Right cardiac atrium (tissue), 5 donors: ENCODE data around the gene MACROD1. TPM values are rescaled to one million over a fixed set of nuclear protein-coding genes. Genes with fewer than 3 reads are reported as not detected.

Source experiments
- ATAC-seq, 2 donors: fragments of 200-7000 bp; cut with Tn5 transposase; one replicate each; pipeline versions ENCODE4 v1.8.0 to v1.9.1; 2020; ENCODE audit warnings: moderate library complexity in 2 of 2, mild to moderate bottlenecking in 1 of 2
- DNase-seq, 3 donors: peaks; one replicate each; pipeline ENCODE4 v3.0.0-alpha.2; 2020
- H3K27ac ChIP-seq: one replicate; pipeline ENCODE4 v1.5.1; 2013; ENCODE audit warnings: mild to moderate bottlenecking, low read length, control low read depth, moderate library complexity
- H3K27me3 ChIP-seq: one replicate; pipeline ENCODE4 v1.6.1; 2013; ENCODE audit not compliant: control insufficient read depth, insufficient read depth
- H3K4me1 ChIP-seq: one replicate; pipeline ENCODE4 v1.6.1; 2013; ENCODE audit warnings: low read length; ENCODE audit not compliant: control insufficient read depth, insufficient read depth
- H3K4me3 ChIP-seq: one replicate; pipeline ENCODE4 v1.5.1; 2013; ENCODE audit warnings: low read length, control low read depth
- H3K9me3 ChIP-seq: one replicate; pipeline ENCODE4 v1.6.1; 2013; ENCODE audit warnings: low read length; ENCODE audit not compliant: control insufficient read depth
- WGBS: extraction: QIAGEN DNeasy Blood & Tissue Kit; methylation state at CpG from one replicate; pipeline ENCODE4 v1.1.7; 2013; 5-methylcytosine and 5-hydroxymethylcytosine counted together
- intact Hi-C, 4 donors: fragments of 100-400 bp; cut with DNase I; formaldehyde crosslinking; loops; one replicate each; pipeline versions ENCODE4 v1.11.0 to v1.14.0; 2022 to 2023
- polyA plus RNA-seq: library from polyadenylated mRNA; stranded (reverse); fragments of 200-250 nt; gene quantifications from one replicate; pipeline ENCODE4 v1.2.3, GENCODE V29; 2013
- total RNA-seq, 4 donors: library from RNA; stranded (reverse); fragmentation: NEBNext Ultra II Directional; extraction: Animal tissue kit (Norgen Biotek cat#: 25700); gene quantifications; one replicate each; pipeline ENCODE4 v1.2.1, GENCODE V29; 2021
- donor health status: healthy with polysubstance abuse.
- donor health status: DM: no; HTN: yes; CAD: no.
- donor health status: DM: no; HTN: no; CAD: no.
- donor health status: DM: no; HTN: yes; CAD: no; lungs with severe emphysema.
- donor health status: DM: yes; HTN: yes; CAD: no.

The MACROD1 gene
- total and polyA plus RNA-seq, 5 donors, result 40.4 to 63.8 (median 60.2) TPM

DNA sequence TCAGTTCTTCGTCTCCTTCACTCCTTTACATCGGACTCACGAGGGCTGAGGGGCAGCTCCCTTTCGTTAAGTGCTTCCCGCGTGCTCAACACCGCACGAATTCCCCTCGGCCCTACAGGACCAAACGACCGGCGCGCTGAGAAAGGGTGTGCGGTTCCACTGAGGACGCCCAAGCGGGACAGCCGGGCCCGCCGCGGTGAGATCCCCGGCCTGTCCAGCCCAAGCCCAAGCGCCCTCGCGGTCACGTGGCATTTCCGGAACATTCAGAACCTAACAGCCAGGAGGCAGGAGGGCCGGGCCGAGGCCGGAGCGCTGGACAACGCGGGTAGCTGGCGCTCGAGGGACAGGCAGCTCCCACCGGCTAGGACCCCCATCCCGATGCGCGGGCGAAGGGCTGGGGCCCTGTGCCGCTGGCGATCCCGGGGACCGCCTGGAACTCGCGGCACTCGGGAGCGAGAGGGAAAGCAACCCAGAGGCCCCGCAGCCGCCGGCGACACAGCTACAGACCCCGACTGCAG is 19.3 kb upstream of the MACROD1 start:
- under 1% methylated on average over 52 of the region's 52 CpGs for WGBS
- peak overlapping the region; percentile 89 for H3K27ac ChIP-seq
- intact Hi-C loops, result loop anchor here in 1 of 4 donors (5.0 kb wide), 1 partner anchor 117 kb away; the partner anchor contains the start of gene CATSPERZ

GRCh38 chr11:64183890-64184289 is 18.0 kb upstream of the MACROD1 start:
- intact Hi-C loops, result no loop called here
- no peaks in the 10 kb centered on the region for H3K27me3 ChIP-seq
- H3K27ac ChIP-seq, result peak overlapping the region; percentile 10
- ATAC-seq, result no peak
- WGBS, result 85% methylated on average over 7 of the region's 7 CpGs
- H3K4me1 ChIP-seq, result peaks cover 10% of the 10 kb centered on the region
- peak in 1 of 3 donors; percentile 17 for DNase-seq
- H3K4me3 ChIP-seq, result no peak overlapping the region
- no peaks in the 10 kb centered on the region for H3K9me3 ChIP-seq

More for the DNA sequence above, 19.3 kb upstream of the MACROD1 start:
- Histone ChIP-seq H3K27me3 (no peaks in the 10 kb centered on the region), H3K4me3 (peak overlapping the region; percentile 54), H3K9me3 (no peaks in the 10 kb centered on the region), H3K4me1 (peaks cover 10% of the 10 kb centered on the region)
- peak; percentile 68 to 79 for ATAC-seq
- DNase-seq, result peak; percentile 93 to 96 (median 95)

DNA sequence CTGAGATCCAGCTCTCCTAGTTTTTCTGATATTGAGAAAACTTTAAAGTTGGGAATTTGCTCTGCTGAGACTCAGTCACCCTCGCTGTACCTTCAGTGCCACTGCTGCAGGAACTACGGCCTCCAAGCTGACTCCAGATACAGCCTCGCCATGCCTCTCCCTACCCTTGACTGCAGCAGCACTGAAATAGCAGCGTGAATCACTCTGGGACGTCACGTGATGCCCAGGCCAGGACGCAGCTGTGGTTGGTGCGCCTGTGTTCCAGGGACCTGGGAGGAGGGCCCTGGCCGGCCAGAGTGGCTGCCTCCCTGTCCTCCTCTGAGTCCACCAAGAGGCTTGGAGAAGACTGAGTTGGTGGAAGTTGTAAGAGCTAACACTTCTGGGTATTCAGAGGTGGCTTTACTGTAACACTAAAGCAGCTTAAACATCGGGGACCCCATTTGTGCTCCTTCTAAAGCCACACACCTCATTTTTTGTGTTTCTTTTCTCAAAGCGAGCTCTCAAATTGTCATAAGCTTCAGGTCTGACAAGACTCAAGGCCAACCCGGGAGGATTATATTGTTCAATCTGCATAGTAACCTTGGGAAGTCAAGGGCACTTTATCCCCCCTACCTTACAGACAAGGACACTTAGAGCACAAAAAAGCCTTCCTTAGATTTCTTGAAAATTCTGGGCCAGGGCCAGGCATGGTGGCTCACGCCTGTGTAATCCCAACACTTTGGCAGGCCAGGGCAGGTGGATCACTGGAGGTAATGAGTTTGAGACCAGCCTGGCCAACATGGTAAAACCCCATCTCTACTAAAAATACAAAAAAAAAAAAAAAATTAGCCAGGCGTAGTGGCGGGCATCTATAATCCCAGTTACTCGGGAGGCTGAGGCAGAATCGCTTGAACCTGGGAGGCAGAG is 15.8 kb upstream of the MACROD1 start:
- ATAC-seq, result peak; percentile 71 to 76
- WGBS, result 40% methylated on average over 17 of the region's 17 CpGs
- no peaks in the 10 kb centered on the region for H3K27me3 ChIP-seq
- peak overlapping the region; percentile 84 for H3K27ac ChIP-seq
- peaks cover 10% of the 10 kb centered on the region for H3K4me1 ChIP-seq
- H3K9me3 ChIP-seq, result no peaks in the 10 kb centered on the region
- peak; percentile 94 to 97 (median 96) for DNase-seq
- H3K4me3 ChIP-seq, result no peak overlapping the region
- intact Hi-C loops, result no loop called here

GRCh38 chr11:64180891-64181290 is 15.0 kb upstream of the MACROD1 start:
- intact Hi-C loops, result no loop called here
- DNase-seq (peak in 1 of 3 donors; percentile 41), ATAC-seq (no peak)
- H3K4me3 ChIP-seq, result no peak overlapping the region
- H3K27me3 ChIP-seq, result no peaks in the 10 kb centered on the region
- H3K4me1 ChIP-seq, result peaks cover 10% of the 10 kb centered on the region
- 41% methylated on average over 5 of the region's 5 CpGs for WGBS
- H3K27ac ChIP-seq, result peak overlapping the region; percentile 71
- H3K9me3 ChIP-seq, result no peaks in the 10 kb centered on the region

DNA sequence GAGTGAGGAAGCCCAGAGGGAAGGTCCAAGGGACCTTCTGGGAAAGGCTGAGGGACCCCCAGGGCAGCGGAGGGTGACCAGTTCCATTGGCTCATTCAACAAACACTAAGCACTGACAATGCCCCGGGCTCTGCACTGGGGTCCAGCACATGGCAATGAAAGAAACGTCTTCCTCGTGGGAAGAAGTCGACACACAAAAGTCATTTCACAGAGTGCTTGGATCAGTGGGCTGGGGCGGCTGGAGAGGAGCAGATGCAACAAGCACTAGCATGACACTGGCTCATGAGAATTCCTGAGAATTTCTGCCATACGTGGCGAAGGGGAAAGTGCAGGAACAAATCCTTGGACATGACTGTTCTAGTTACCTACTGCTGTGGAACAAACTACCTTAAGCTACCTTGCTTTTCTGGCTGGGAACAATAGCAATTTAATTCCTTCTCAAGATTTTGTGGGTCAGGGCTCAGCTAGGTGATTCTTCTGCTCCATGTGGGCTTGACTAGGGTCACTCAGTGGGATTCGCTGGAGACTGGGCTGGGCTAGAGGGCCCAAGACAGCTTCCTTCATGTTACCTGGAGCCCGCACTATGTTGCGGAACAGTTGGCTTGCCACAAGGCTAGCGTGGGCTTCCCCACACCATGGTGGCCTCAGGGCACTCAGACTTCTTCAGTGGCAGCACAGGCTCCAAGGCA is 13.2 kb upstream of the MACROD1 start:
- DNase-seq, result peak in 1 of 3 donors; percentile 37
- 96% methylated on average over 12 of the region's 12 CpGs for WGBS
- Histone ChIP-seq H3K27me3 (no peaks in the 10 kb centered on the region), H3K4me1 (peaks cover 8% of the 10 kb centered on the region), H3K27ac (no peak overlapping the region), H3K4me3 (no peak overlapping the region), H3K9me3 (no peaks in the 10 kb centered on the region)
- ATAC-seq, result no peak
- intact Hi-C loops, result no loop called here

- WGBS, result 94% methylated on average over 1 of the region's 1 CpG
- peaks cover 4% of the 10 kb centered on the region for H3K4me1 ChIP-seq
- no peak overlapping the region for H3K27ac ChIP-seq
- no peaks in the 10 kb centered on the region for H3K9me3 ChIP-seq
- no peak overlapping the region for H3K4me3 ChIP-seq
- H3K27me3 ChIP-seq, result no peaks in the 10 kb centered on the region
- DNase-seq, result no peak
- intact Hi-C loops, result no loop called here
- ATAC-seq, result no peak
Measured at GRCh38 chr11:64178203-64178602, 12.3 kb upstream of the MACROD1 start.

DNA sequence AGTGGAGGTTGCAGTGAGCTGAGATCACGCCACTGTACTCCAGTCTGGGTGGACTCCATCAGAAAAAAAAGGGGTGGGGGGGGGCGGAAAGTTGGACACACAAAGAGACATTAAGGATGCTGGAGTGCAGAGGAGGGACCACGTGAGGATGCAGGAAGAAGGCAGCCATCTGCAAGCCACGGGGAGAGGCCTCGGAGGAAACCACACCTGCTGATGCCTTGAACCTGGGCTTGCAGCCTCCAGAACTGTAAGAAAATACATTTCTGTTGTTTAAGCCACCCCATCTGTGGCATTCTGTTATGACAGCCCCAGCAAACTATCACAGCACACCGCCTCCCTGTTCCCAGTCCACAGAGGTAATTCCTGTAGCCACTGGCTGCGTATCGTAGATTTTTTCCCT is 10.8 kb upstream of the MACROD1 start:
- no peak for ATAC-seq
- H3K27ac ChIP-seq, result no peak overlapping the region
- DNase-seq, result no peak
- H3K9me3 ChIP-seq, result no peaks in the 10 kb centered on the region
- intact Hi-C loops, result no loop called here
- WGBS, result 86% methylated on average over 8 of the region's 8 CpGs
- H3K4me1 ChIP-seq, result peaks cover 4% of the 10 kb centered on the region
- H3K27me3 ChIP-seq, result no peaks in the 10 kb centered on the region
- no peak overlapping the region for H3K4me3 ChIP-seq

DNA sequence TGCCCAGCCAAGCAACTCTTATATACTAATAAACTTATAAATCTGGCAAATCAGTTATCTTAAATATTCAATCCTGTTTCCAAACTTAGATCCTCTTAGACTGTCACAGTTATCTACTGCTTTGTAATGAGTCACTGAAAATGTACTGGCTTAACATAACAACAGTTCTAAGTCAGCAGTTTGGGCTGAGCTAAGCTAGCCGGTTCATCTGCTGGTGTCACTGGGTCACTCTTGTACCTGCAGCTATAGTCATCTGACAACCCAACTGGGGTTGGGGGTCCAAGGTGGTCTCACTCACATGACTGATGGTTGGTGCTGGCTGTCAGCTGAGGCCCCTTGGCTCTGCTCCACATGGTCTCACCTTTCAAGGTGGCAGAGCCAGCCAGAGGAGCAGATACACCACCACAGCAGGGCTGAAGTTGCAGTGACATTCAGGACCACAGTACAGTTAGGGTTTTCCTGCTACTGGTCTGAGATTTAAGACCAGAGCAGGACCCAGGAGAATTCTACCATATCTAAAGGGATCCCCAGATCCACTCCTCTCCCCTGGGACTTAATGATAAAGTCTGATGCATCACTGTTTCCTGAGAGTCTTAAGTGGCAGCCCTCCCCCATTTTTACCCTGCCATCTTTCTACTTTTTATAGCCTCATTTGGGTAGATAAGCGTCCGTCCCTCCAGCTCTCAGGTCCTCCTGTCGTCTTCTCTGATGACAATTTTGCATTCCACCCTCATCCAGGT is 7.9 kb upstream of the MACROD1 start:
- DNase-seq, result no peak
- 86% methylated on average over 4 of the region's 4 CpGs for WGBS
- H3K4me3 ChIP-seq, result no peak overlapping the region
- H3K27me3 ChIP-seq, result no peaks in the 10 kb centered on the region
- intact Hi-C loops, result no loop called here
- H3K9me3 ChIP-seq, result no peaks in the 10 kb centered on the region
- ATAC-seq, result peak in 1 of 2 donors; percentile 32
- no peak overlapping the region for H3K27ac ChIP-seq
- H3K4me1 ChIP-seq, result no peaks in the 10 kb centered on the region

GRCh38 chr11:64170419-64170818 is 4.5 kb upstream of the MACROD1 start:
- H3K4me3 ChIP-seq, result no peak overlapping the region
- no peaks in the 10 kb centered on the region for H3K9me3 ChIP-seq
- H3K27ac ChIP-seq, result no peak overlapping the region
- no peak for ATAC-seq
- 84% methylated on average over 4 of the region's 4 CpGs for WGBS
- H3K27me3 ChIP-seq, result no peaks in the 10 kb centered on the region
- intact Hi-C loops, result no loop called here
- no peak for DNase-seq
- H3K4me1 ChIP-seq, result no peaks in the 10 kb centered on the region

DNA sequence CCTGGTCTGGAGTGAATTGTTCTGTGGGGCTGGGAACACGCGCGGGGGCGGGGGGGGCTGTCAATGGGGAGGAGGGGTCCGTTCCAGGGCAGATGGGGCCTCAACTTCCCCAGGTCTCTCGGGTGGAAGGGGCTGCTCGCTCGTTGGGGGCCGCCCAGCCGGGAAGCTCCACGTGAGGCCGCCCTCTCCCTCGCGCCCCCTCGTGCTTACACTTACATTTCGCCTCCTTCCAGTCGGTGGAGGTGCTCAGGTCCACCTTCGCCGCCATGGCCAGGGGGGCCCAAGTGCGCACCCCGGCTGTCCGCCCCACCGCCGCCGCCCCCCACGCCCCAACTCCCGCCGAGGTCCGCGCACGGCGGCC is 452 bp downstream of the MACROD1 start:
- under 1% methylated on average over 32 of the region's 32 CpGs for WGBS
- intact Hi-C loops, result no loop called here
- peak in 1 of 3 donors; percentile 70 for DNase-seq

More for the DNA sequence above, 452 bp downstream of the MACROD1 start:
- H3K27ac ChIP-seq, result no peak overlapping the region
- H3K4me3 ChIP-seq, result peak overlapping the region; percentile 86
- no peaks in the 10 kb centered on the region for H3K4me1 ChIP-seq
- H3K27me3 ChIP-seq, result no peaks in the 10 kb centered on the region
- no peaks in the 10 kb centered on the region for H3K9me3 ChIP-seq
- ATAC-seq, result peak in 1 of 2 donors; percentile 5
